Measurements from ENCODE around the gene C1orf185. TPM values are rescaled to one million over a fixed set of nuclear protein-coding genes. Genes with fewer than 3 reads are reported as not detected.
"Not testable (repeated sequence)": the region's sequence is repeated elsewhere in the genome, so short reads cannot be mapped to it uniquely, and the experiment has no call there.

C1orf185 gene
- not detected for total RNA-seq
- long read RNA-seq, result 0 reads

- DNase-seq (ENCODE audit: low spot score), result no peak
Measured at GRCh38 chr1:51101976-51102375, at the start of gene C1orf185. Gene C1orf185, plus strand, starts transcription at chr1:51102228. Its CDS starts 6 bp downstream, at chr1:51102234.

GRCh38 chr1:51058858-51059257, 43.2 kb upstream of the C1orf185 start:
- DNase-seq (ENCODE audit: low spot score), result no peak

GRCh38 chr1:51061231-51061918, 40.7 kb upstream of the C1orf185 start:
- DNase-seq (ENCODE audit: low spot score), result no peak

- DNase-seq (ENCODE audit: low spot score), result no peak
Measured at GRCh38 chr1:51063121-51063520, 38.9 kb upstream of the C1orf185 start.

- DNase-seq (ENCODE audit: low spot score), result no peak
Measured at GRCh38 chr1:51070011-51070410, 32.0 kb upstream of the C1orf185 start.

- no peak for DNase-seq (ENCODE audit: low spot score)
Measured at GRCh38 chr1:51070640-51071039, 31.4 kb upstream of the C1orf185 start.

GRCh38 chr1:51071291-51072042, 30.6 kb upstream of the C1orf185 start:
- no peak for DNase-seq (ENCODE audit: low spot score)

GRCh38 chr1:51072043-51072439, 30.0 kb upstream of the C1orf185 start:
- DNase-seq (ENCODE audit: low spot score), result no peak

GRCh38 chr1:51072651-51073050, 29.4 kb upstream of the C1orf185 start:
- no peak for DNase-seq (ENCODE audit: low spot score)

GRCh38 chr1:51073456-51073855, 28.6 kb upstream of the C1orf185 start:
- no peak for DNase-seq (ENCODE audit: low spot score)

GRCh38 chr1:51086496-51087271, 15.3 kb upstream of the C1orf185 start:
- DNase-seq (ENCODE audit: low spot score), result no peak

- no peak for DNase-seq (ENCODE audit: low spot score)
Measured at GRCh38 chr1:51088474-51088873, 13.6 kb upstream of the C1orf185 start.

GRCh38 chr1:51093581-51093980, 8.4 kb upstream of the C1orf185 start:
- no peak for DNase-seq (ENCODE audit: low spot score)

GRCh38 chr1:51097171-51097570, 4.9 kb upstream of the C1orf185 start:
- no peak for DNase-seq (ENCODE audit: low spot score)

GRCh38 chr1:51100264-51100880, 1.7 kb upstream of the C1orf185 start:
- no peak for DNase-seq (ENCODE audit: low spot score)

- DNase-seq (ENCODE audit: low spot score), result no peak
Measured at GRCh38 chr1:51114137-51114536, 12.1 kb downstream of the C1orf185 start.

GRCh38 chr1:51115714-51116404, 13.8 kb downstream of the C1orf185 start:
- DNase-seq (ENCODE audit: low spot score), result no peak

GRCh38 chr1:51119331-51119730, 17.3 kb downstream of the C1orf185 start:
- no peak for DNase-seq (ENCODE audit: low spot score)

GRCh38 chr1:51120629-51121028, 18.6 kb downstream of the C1orf185 start:
- DNase-seq (ENCODE audit: low spot score), result no peak

- not testable (repeated sequence) for DNase-seq (ENCODE audit: low spot score)
Measured at GRCh38 chr1:51127152-51127551, 25.1 kb downstream of the C1orf185 start.

- no peak for DNase-seq (ENCODE audit: low spot score)
Measured at GRCh38 chr1:51131185-51131584, 29.2 kb downstream of the C1orf185 start.
